Measurements from ENCODE around the gene OTOP1.

GRCh38 chr4:4233610-4234009 is 6.9 kb upstream of the OTOP1 start:
- no peak for TF ChIP-seq POLR2A (IDR thresholded peaks at IDR 0.05; ENCODE audit: low read length)
- TF ChIP-seq GATA1 (IDR thresholded peaks at IDR 0.05; ENCODE audit: low read depth, low read length), result no peak

Data from erythroblast (primary cell).